ENCODE results near the gene CIITA. TPM values are rescaled to one million over a fixed set of nuclear protein-coding genes. Genes with fewer than 3 reads are reported as not detected.

CIITA gene
- total and polyA plus RNA-seq, 10 of the 15 experiments (the other 5 are each of a cell fraction or from before 2014, with no cell fraction given): 11.5 to 145 (median 49.7) TPM

- TF ChIP-seq CREB1 (IDR thresholded peaks at IDR 0.05; ENCODE audit: low read depth): peak; percentile 79
- TF ChIP-seq SREBF1 (IDR thresholded peaks at IDR 0.05; ENCODE audit: low read length): no peak
- 0 out of 3 replicates have a peak, but pooled peaks of 1 of the 2 experiments have one; percentile 63 for TF ChIP-seq EGR1 (IDR thresholded peaks at IDR 0.05; ENCODE audit: borderline replicate concordance in 1 of 2, low read depth in 2 of 2, low read length in 2 of 2)
- no peak for TF ChIP-seq RB1 (IDR thresholded peaks at IDR 0.05; ENCODE audit: borderline replicate concordance)
- no peak for TF ChIP-seq MYB (IDR thresholded peaks at IDR 0.05; ENCODE audit: borderline replicate concordance, low read depth, low read length)
- peak; percentile 25; the same call in 1 of the 2 replicates for TF ChIP-seq YY1 (IDR thresholded peaks at IDR 0.05; ENCODE audit: low read depth, low read length)
- TF ChIP-seq ZNF207 (IDR thresholded peaks at IDR 0.05; ENCODE audit: borderline replicate concordance): no peak; the same call in 1 of the 2 replicates
- no peak for TF ChIP-seq SREBF2 (IDR thresholded peaks at IDR 0.05; ENCODE audit: low read length)
- TF ChIP-seq BCLAF1 (IDR thresholded peaks at IDR 0.05): no peak
- TF ChIP-seq IKZF2 (IDR thresholded peaks at IDR 0.05): no peak
- peak; percentile 95; the same call in 1 of the 2 replicates for TF ChIP-seq SMARCA5 (IDR thresholded peaks at IDR 0.05)
- TF ChIP-seq SKIL (IDR thresholded peaks at IDR 0.05; ENCODE audit: low read depth, poor library complexity, severe bottlenecking): peak; percentile 13
- TF ChIP-seq WRNIP1 (IDR thresholded peaks at IDR 0.05; ENCODE audit: borderline replicate concordance, low read depth, low read length): no peak
- TF ChIP-seq ASH2L (IDR thresholded peaks at IDR 0.05; ENCODE audit: borderline replicate concordance, low read depth): no peak
- peak; percentile 86 for TF ChIP-seq TCF12 (IDR thresholded peaks at IDR 0.05; ENCODE audit: low read depth, low read length)
- no peak for TF ChIP-seq MYC (IDR thresholded peaks at IDR 0.05; ENCODE audit: insufficient read depth, insufficient read length, insufficient replicate concordance, low read length, severe bottlenecking)
- peak in 1 of 2 experiments; percentile 65; a peak in 2 of 4 replicates for TF ChIP-seq ETV6 (conservative IDR thresholded peaks at IDR 0.05 in 1 of 2, IDR thresholded peaks at IDR 0.05 in 1 of 2; ENCODE audit: borderline replicate concordance in 1 of 2, low read depth in 1 of 2)
- TF ChIP-seq CHD4 (IDR thresholded peaks at IDR 0.05): no peak
- no peak for TF ChIP-seq ATF3 (IDR thresholded peaks at IDR 0.05; ENCODE audit: borderline replicate concordance, extremely low read depth, low read depth, low read length)
- no peak for TF ChIP-seq HSF1 (IDR thresholded peaks at IDR 0.05; ENCODE audit: low read depth, low read length)
- TF ChIP-seq ATF7 (IDR thresholded peaks at IDR 0.05; ENCODE audit: low read depth): peak; percentile 72
- no peak for TF ChIP-seq RCOR1 (conservative IDR thresholded peaks at IDR 0.05; ENCODE audit: low read depth, low read length)
- no peak for TF ChIP-seq BMI1 (IDR thresholded peaks at IDR 0.05; ENCODE audit: borderline replicate concordance)
- no peak for TF ChIP-seq ZNF274 (IDR thresholded peaks at IDR 0.05; ENCODE audit: insufficient read depth, insufficient read length)
These were observed 87.9 kb downstream of the CIITA start (continued) for GRCh38 chr16:10964891-10965326.
